ENCODE measurements around the gene NBPF20.
"Not testable (repeated sequence)": the region's sequence is repeated elsewhere in the genome, so short reads cannot be mapped to it uniquely, and the experiment has no call there.

The NBPF20 gene

DNA sequence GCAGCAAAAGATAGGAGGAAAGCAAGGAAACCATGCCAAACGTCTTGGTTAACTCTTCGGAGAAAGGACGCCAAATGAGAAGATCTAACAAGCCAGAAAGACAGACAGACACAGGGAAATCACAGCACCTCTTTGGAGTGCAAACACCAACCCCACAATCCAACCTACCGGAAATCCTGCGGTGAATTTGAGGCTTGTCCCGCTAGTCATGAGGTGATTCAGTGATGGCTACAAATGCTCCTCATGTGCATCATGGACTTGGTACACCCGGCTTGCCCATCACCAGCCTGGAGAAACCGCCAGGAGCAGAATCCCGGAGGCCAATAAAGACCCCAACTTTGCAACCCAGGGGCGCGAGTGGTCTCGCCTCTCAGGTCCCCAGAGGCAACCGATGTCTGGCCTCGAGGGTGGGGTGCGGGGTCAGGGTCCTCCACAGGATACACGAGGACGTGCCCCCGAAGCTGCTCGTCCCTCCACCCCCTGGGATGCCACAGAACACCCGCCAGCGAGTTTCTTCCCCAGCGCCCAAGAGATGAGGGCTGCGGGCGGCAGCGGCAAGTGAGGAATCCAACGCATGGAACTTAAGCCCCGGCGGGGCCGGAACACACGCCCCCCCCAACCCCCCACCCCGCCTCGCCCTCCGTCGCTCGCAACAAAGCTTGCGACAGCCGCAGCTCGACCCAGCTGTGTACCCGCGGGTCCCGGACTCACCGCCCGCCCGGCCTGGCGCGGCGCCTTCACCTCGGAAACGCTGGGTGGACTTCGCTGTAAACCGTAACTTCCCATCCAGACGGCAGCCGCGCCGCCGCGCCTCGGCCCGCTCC, 579 bp downstream of the NBPF20 start:
- peak; percentile 19 for DNase-seq (ENCODE audit: low read depth)

- DNase-seq (ENCODE audit: low read depth): not testable (repeated sequence)
Measured at GRCh38 chr1:145415149-145415548, 10.3 kb downstream of the NBPF20 start.

GRCh38 chr1:145407266-145407665, 18.1 kb downstream of the NBPF20 start:
- DNase-seq (ENCODE audit: low read depth): not testable (repeated sequence)

GRCh38 chr1:145404949-145405348, 20.5 kb downstream of the NBPF20 start:
- DNase-seq (ENCODE audit: low read depth): not testable (repeated sequence)

DNA sequence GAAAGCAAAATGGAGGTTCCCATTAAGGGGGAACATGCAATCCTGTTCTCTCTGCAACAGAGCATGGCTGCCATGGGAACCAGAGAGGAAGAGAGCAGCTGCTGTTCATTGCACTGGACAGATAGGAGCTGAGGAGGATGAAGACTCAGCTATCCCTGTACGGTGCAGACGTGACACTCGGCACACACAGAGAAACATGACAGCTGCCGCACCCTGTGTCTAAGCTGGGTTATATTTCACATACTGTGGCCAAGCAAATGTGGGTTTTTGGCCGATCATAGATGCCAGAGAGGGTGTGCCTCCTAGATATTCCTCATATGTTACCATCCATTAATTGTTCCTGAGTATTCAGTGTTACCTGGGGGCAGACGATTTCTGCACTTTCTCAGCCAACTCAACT, 24.7 kb downstream of the NBPF20 start:
- not testable (repeated sequence) for DNase-seq (ENCODE audit: low read depth)
